Stimulated activated CD4-positive, alpha-beta T cell treated with anti-CD3 and anti-CD28 coated beads, Interleukin-4, amount 100 ng/mL, for 1 hour (primary cell): ENCODE data around the gene DRD2.
"Not testable (repeated sequence)": the region's sequence is repeated elsewhere in the genome, so short reads cannot be mapped to it uniquely, and the experiment has no call there.

Experiments
- DNase-seq: peaks from one replicate; pipeline ENCODE4 v3.0.0-alpha.2; 2020

The DRD2 gene

DNA sequence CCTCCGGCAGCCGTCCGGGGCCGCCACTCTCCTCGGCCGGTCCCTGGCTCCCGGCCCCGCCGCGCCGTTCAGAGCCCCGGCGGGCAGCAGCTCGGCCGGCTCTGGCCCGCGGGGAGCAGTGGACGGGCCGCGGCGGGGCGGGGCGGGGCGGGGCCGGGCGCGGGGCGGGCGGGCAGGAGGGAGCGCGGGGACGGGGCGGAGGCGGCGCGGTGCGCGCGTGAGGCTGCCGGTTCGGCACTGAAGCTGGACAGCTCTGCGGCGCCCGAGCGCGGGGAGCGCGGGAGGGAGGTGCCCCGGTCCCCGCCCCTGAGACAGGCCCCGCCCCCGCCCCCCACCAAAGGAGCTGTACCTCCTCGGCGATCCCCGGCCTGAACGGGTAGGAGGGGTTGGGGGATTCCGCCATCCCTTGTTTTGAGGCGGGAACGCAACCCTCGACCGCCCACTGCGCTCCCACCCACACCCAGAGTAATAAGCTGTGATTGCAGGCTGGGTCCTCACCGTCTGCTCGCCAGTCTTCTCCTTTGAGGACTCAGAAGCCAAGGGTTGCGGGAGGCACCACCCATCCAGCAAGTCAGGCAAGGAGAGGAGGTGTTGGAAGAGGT is at the start of gene DRD2:
Gene DRD2 (minus strand): TSS at position 239 of the 602 bp plus-strand sequence. CDS start 50,747 bp downstream, outside the sequence.
- no peak for DNase-seq

- DNase-seq, result not testable (repeated sequence)
Observed at GRCh38 chr11:113523906-113524305, 48.7 kb upstream of the DRD2 start.

DNA sequence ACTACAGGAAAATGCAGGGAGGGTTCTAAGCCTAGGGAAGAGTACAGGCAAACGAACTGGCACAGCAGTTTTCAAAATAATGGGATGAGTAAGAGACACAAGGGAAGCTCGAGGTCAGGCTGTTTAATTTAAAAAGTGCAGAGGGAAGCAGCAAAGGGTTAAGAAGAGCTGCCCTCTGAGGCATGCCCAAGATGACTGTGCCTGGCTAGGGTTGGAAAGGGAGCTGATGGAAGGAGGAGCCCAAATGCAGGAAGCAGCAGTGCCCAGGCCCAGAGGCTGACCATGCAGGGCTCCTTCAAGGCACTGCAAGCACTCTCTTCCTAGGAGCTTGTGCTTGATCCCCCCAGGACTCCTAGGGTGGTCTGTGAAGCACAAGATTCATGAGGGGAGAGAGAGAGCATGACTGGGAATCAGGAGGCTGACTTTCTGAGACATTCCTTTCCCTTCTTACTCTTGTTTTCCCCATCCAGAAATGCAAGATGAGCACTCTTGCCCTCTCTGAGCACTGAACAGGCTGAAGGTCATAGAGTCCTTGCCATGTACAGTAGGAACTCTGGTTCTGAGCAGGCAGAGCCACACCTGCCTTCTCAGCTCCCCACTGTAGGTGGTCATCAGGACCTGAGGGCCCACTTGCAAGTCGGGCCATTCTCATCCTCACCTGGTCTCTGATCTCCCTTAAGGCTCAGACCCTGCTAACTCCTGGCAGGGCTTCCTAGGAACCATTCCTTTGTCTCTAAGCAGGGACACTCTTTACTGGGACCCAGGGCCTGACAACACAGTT is 46.7 kb upstream of the DRD2 start:
- DNase-seq, result no peak

DNA sequence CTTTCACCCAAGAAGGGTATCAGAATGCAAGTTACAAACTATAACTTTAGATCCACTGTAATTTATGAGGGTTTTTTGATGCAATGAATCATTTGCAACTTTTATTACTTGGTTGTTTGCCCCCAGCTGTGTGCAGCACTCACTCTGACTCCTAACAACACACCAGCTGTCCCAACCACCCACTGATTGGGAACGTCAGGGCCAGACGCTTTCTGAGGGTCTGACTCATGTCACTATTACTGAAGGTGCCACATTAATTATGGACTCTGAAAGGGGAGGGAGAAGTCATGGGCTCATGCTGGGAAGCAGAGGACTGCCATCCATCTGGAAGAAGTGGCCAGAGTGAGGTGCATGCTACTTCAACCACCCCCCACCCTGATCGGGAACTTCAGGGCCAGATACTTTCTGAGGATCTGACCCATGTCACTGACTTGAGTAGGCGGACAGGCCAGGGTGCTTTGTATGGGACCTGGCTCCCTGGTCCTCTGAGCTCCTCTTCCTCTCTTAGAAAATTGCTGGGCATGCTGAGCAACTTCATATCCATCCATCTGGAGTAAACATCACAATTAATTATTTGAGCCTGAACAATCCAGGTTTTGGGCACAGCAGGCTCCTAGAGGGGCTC is 44.9 kb upstream of the DRD2 start:
- no peak for DNase-seq

DNA sequence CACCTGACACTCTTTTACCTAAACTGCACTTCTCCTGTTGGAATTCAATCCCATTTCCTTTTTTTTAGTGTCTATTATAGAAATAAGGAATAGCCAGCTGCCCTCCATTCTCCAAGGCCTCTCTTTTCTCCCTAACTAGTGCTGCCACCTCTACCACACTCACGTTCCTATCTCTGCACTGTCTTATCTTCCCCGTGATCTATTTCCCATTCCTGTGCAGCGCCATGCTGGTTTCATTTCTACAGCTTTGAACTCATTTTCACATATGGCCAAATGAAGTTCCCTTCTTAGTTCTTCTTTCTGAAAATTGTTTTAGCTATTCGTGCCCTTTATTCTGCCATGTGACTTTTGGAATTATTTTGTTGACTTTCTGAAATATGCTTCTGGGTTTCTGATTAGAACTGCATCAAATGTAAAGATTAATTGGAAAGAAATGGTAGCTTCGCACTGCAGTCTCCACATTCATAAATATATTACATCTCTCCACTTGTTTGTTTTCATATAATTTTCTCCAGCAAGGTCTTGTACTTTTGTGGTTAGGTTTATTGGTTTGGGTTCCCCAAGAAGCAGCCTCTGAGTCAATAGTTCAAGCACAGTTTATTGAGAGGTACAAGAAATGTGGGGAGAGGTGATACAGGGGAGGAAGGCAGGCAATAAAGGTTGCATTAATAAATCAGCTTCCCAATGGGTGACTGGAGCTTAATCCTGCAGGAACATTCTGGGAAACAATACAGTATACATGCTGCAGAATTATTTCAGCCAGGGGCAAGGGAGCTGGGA is 43.7 kb upstream of the DRD2 start:
- no peak for DNase-seq

- DNase-seq, result no peak
Observed at GRCh38 chr11:113517361-113517760, 42.2 kb upstream of the DRD2 start.

DNA sequence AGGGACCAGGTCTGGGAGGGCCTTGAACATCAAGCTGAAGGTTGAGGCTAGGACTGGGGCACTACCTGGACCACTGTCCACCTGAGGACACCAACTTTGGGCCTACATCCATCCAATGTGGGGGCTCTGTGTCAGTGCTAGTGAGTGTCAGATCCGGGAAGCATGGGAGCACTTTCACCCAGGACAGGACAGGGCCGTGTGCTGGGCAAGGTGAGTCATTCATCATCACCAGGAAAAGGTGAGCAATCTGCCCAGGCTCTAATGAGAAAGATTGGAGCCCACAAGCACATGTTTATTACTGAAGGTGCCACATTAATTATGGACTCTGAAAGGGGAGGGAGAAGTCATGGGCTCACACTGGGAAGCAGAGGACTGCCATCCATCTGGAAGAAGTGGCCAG is 39.7 kb upstream of the DRD2 start:
- DNase-seq, result no peak

DNA sequence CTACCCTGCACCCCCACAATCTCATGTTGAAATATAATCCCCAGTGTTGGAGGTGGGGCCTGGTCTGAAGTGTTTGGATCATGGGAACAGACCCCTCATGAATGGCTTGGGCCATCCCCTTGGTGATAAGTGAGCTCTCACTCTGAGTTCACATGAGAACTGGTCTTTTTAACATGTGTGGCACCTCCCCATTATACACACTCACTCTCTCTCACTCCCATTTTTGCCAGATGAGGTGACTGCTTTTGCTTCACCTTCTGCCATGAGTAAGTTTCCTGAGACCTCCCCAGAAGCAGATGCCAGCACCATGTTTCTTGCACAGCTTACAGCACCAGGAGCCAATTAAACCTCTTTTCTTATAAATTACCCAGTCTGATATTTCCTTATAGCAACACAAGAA is 32.1 kb upstream of the DRD2 start:
- no peak for DNase-seq

- no peak for DNase-seq
Observed at GRCh38 chr11:113506893-113507292, 31.7 kb upstream of the DRD2 start.

DNA sequence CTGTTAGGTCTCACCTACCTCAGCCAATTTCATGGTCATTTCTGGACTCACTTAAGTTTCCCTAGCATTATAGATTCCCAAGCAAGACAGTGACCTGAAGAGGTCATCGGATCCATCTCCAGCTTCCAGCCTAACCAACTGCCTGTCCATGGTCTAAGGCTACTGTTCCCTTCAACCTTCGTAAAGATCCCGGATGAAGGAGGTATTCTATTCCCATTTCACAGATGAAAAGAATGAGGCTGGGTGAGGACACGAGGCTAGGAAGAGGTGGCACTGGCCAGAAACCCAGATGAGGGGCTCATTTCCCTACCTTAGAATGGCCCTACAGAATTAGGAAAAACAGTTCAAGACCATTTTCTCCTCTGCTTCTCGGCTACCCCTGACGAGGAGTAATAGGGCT is 31.3 kb upstream of the DRD2 start:
- DNase-seq, result no peak

- no peak for DNase-seq
Observed at GRCh38 chr11:113505541-113506375, 30.6 kb upstream of the DRD2 start.

GRCh38 chr11:113505046-113505445 is 29.8 kb upstream of the DRD2 start:
- no peak for DNase-seq

DNA sequence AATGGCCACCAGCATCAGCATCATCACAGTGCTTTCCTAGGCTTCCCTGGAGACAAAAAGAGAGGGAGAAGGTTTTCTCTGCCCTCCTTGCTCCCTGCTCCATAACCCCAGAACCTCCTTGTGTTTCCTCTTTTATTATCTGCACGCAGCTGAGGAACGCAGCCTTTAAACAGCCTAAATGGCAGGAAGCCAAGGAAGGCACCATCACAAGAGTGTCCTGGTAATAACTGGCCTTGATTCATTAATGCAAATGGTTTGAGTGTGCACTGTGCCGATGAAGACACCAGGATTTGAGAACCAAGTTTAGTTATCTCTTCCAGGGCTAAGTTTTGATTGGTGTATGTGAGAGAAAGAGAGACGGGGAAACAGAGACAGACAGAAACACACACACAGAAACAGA is 29.4 kb upstream of the DRD2 start:
- no peak for DNase-seq

- no peak for DNase-seq
Observed at GRCh38 chr11:113504071-113504470, 28.9 kb upstream of the DRD2 start.

DNA sequence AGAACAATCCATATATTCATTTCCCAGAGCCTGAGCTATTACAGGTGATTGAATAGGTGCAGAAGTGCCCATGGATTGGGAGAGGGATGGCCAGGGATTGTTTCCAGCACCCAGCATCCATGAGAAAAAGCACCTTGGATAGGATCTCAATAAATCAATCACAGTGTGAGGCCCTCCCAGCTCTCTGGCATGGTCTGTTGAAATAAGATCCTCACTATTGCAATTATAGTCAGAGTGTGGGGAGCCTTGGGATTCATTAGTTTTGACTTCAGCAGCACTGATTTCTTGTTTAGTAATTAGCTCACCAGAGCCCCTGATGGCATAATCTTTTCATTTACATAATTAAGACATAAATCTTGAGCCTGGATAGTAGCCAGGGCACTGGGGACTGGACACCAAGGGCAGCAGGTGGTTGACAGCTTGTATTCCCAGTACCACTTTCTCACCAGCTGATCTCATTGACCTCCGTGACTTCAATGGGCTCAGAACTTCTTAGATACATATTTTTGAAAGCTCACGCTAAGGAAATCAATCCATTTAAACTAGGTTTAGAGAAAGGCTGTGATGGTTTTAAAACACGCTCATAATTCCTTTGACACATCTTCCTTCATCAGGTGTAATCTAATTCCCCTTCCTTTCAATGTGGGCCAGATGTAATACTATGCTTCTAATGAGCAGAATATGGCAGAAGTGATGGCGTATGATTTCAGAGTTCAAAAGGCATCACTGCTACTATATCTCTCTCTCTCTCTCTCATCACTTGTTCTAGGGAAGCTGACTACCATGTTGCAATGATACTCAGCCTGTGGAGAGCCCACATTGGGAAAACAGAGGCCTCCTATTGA is 22.1 kb upstream of the DRD2 start:
- DNase-seq, result no peak

- DNase-seq, result no peak
Observed at GRCh38 chr11:113496026-113496651, 20.9 kb upstream of the DRD2 start.

DNA sequence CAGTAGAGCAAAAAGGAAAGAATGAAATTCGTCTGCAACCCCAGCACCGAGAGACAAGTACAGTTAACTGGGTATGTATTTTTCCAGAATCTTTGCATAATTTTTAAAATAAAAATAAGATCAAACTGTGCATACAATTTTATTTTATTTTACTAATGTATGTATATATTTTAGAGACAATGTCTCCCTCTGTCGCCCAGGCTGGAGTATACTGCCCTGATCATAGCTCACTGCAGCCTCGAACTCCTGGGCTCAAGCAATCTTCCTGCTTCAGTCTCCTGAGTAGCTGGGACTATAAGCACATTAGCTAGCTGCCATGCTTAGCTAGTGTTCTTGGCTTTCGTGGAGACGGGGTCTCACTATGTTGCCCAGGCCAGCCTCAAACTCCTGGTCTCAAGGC is 18.8 kb upstream of the DRD2 start:
- DNase-seq, result no peak

DNA sequence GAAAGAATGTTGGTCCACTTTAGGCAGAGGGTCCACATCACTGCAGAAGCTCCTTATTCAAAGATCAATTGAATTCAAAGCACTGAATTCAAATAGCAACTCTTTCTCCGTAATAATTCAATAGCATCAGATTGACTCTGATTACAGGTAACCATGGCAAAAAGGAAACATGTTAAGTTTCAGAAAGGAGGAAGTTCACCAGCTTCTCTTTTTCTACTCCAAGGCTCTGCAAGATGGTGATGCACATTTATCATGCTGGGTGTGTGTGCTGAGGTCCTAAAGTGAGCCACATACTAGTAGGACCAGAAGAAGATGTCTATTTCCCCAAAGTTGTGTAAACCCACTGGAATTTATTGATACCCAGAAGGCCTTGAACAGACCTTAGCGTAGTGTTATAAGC is 18.0 kb upstream of the DRD2 start:
- no peak for DNase-seq

- DNase-seq, result no peak
Observed at GRCh38 chr11:113488931-113489351, 13.7 kb upstream of the DRD2 start.

DNA sequence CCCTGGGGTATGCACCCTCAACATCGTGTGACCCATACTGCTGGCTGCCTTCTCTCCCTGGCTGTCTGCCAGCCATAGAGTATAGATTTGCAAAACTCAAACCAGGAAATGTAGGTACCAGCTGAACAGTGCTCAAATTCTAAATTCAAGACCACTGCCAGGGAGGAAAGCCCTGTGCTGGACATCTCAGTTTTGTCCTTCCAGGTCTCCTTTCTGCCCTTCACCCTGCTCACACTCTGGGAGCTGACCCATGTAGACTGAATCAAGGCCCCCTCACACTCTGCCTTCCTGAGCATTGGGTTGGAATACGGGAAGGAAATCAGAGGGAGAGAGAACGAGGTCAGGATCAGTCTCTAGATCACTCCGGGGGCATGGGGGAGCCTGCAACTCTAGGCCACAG is 12.4 kb upstream of the DRD2 start:
- no peak for DNase-seq

- DNase-seq, result no peak
Observed at GRCh38 chr11:113484223-113484622, 9.0 kb upstream of the DRD2 start.
